Measurements from ENCODE around the gene ASCL5.
A peak's percentile ranks its signal among the peaks of the same experiment; 100 is the strongest.

Gene ASCL5

DNA sequence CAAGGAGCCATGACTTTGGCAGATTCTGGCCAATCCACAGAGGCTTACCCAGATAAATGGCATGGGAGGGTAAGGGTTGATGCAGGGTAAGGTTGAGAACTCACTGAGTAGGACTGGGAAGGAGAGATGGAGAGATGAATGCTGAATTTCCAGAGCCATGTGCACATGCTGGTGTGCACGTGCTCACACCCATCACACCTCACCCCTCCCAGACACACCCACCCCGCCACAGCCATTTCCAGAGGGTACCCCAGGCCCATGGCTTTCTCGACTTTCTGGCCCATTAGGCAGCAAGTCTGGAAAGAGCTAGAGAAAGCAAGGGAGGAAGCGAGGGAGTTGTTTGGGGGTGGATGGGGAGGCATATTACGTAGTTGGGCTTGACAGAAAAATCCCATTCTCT lies 16.4 kb downstream of the ASCL5 start:
- DNase-seq, result no peak

- no peak for DNase-seq
Measured at GRCh38 chr1:201110138-201110537, 16.8 kb downstream of the ASCL5 start.

GRCh38 chr1:201109651-201110050 lies 17.3 kb downstream of the ASCL5 start:
- no peak for DNase-seq

GRCh38 chr1:201108614-201109013 lies 18.4 kb downstream of the ASCL5 start:
- DNase-seq, result peak; percentile 96

DNA sequence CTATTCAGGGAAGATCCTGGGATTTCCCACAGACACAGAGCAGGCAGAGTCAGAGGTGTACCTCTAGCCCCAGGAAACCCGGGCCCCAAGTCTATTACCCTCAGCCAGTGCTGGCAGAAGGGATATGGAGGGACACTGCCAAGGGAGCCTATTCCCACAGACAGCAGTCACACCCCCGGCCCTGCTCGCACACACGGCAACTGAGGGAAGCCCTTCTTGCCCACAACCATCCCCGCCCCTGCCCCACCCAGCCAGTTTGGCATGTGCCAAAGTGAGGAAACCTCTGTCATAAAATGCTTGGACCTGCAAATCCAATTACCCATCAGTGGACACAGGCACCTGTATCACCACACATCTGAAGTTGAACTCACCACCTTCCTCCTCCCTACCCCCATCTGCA lies 21.3 kb downstream of the ASCL5 start:
- DNase-seq, result no peak

GRCh38 chr1:201104141-201104540 lies 22.8 kb downstream of the ASCL5 start:
- DNase-seq, result no peak

GRCh38 chr1:201103666-201104065 lies 23.3 kb downstream of the ASCL5 start:
- no peak for DNase-seq

GRCh38 chr1:201100169-201100930 lies 26.6 kb downstream of the ASCL5 start:
- no peak for DNase-seq

GRCh38 chr1:201098992-201099677 lies 27.8 kb downstream of the ASCL5 start:
- no peak for DNase-seq

- no peak for DNase-seq
Measured at GRCh38 chr1:201096977-201097856, 29.8 kb downstream of the ASCL5 start.

- no peak for DNase-seq
Measured at GRCh38 chr1:201096041-201096461, 30.9 kb downstream of the ASCL5 start.

DNA sequence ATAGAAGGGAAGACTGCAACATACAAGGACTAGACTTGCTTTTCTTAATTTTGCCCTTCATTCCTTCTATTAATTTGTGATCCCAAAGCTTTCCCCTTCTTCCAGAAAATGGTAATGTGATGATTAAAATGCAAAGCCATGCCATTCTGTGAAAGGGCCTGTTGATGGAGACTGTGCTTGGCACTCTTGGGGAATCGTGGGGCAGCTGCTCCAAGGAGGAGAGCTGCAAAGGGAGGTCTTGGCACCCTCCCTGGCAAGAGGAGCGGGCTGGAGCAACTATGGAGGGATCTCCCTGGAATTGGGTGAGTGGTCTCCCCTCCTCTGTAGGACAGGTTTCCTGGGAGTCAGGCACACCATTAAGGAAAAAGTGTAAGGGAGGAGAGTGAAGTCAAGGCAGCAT lies 31.4 kb downstream of the ASCL5 start:
- no peak for DNase-seq

- no peak for DNase-seq
Measured at GRCh38 chr1:201094832-201095231, 32.2 kb downstream of the ASCL5 start.

GRCh38 chr1:201093962-201094361 lies 33.0 kb downstream of the ASCL5 start:
- DNase-seq, result no peak

DNA sequence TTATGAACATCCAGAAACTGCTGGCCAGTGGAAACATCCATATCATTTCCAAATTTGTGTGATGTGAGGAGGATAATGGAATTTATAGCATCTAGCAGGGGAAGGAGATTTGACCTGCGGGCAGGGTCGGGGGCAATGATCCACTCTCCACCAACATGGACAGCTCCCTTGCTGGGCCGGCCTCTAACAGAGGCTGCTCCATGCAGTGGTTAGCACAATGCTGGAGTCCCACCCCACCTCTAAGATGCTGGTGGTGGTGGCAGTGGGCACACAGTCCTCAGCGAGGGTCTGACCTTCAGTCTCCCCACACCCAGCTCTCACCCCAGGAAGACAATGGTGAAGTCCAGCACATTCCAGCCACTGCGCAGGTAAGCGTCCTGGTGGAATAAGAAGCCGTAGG lies 33.4 kb downstream of the ASCL5 start:
- DNase-seq, result no peak

GRCh38 chr1:201092738-201093137 lies 34.2 kb downstream of the ASCL5 start:
- no peak for DNase-seq

DNA sequence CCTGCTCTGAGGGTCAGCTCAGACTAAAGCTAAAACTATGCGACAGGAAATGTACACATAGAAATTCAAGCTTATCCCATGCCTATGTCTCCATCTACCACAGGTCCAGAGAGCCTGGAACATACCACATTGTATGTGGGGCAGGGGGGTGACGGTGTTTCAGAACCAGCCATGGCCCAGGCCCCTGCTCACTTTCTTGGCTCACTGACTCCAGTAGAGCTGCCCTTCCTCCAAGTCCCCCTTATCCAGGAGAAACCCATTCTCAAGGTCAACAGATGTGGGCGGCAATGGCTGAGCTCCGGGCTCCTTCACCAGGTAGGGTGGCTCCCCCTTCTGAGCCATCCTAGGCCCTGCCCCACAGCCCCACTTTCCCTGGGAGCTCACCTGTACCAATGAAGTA lies 35.7 kb downstream of the ASCL5 start:
- DNase-seq, result no peak

DNA sequence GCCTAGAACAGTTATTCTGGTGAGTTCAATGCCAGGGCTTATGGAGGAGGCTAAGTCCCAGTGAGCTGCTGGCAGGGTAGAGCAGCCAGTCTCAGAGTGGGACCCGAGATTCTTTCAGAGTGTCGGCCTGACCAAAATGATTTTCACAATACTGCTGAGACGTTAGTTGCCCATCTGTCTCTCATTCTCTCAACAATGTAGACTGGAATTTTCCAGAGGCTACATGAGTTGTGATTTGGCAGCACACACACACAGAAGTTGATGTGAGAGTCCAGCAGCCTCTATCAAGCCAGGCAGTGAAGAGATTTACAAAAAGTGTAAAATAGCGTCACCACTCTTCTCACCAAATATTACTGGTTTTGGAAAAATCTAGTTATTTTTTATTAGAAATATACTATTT lies 36.4 kb downstream of the ASCL5 start:
- no peak for DNase-seq

DNA sequence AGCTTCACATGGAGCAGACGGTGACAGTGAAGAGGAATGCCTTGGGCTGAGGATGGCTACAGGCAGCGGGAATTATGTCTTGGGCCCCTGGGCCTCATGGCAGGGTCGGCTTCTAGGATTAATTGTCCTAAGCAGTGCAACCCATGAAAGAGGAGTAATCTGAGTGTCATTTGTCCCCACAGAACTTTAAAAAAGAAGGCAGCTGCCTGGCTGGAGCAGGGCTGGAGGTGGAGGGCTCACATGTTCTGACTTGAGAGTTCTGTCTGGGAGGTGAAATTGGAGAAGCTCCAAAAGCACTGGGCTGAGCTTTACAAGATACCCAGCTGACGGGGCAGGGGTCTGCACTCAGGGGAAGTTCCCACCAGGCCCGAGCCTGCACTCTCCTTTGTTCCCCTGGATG lies 37.4 kb downstream of the ASCL5 start:
- DNase-seq, result no peak

DNA sequence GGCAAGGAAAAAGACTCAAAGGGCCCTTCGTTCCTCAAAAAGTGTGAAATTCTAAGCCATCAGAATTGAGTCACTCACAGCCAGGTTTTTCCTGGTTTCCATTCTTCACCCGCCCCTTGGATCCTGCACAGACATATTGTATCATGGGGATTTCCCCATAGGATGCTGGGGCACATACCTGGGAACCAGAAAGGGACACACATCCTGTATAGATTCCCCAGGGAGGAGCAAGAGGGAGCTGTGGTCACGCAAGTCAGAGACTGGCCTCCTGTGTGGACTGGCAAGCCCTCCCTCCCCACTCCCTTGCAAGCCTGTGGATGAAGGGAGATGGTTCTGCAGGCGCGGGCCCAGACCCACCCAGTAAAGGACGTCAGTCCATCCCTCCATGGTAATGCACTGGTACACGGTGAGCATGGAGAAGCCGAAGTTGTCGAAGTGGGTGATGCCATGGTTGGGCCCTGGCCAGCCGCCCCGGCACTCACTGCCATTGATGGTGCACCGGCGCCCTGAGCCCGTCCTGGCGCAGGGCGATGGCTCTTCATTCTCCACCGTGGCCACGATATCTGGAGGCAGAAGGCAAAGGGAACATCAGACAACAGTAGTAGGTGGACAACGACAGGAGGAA lies 38.0 kb downstream of the ASCL5 start:
- DNase-seq, result peak; percentile 38

DNA sequence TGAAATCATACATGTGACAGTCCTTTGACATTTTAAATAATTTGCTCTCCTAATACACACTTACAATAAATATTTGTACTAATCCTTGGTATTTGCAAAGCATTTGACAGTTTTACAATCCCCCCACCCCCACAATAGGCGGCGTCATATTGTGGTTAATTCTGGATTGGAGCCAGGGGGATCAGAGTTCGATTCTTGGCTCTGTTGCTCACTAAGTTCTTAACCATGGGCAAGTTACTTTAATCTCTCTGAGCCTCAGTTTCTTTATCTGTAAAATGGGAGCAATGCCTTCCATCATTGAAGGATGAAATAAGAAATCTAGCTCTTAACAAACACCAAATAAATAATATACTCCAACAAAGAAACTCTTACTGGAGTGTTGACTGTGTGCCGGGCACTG lies 38.6 kb downstream of the ASCL5 start:
- DNase-seq, result peak; percentile 18

DNA sequence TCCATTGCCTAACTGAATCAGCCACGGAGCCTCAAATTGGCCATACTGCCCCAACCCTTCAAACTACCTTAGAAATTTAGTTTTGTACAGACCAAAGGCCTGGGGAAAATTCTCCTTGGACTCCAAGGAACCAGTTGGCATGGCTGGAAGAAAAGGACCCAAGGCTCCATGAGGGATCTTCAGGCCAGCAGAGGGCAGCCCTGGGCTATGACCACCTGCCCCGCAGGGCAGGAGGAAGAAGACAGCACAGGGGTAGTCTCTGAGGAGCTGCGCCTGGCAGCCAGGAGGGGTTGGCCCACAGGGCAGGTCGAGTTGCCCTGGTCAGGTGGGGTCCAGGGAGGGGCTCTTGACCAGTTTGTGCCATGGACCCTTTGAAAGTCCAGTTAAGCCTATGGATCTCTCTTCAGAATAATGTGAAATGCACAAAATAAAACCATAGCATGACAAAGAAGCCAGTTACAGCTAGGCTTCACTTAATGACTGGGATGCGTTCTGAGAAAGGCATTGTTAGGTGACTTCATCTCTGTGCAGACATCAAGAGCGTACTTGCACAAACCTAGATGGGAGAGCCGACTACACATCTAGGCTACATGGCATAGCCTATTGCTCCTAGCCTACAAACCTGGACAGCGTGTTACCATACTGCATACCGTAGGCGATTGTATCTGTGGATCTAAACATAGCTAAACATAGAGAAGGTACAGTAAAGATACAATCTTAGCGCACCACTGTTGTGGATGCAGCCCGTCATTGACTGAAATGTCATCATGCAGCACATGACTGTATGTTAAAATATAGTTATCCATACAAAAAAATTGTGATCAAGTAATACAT lies 40.9 kb downstream of the ASCL5 start:
- peak; percentile 74 for DNase-seq

Measured in NCI-H69 (cell line).